Measurements from ENCODE around the gene LIFR.

The LIFR gene

GRCh38 chr5:38583500-38583899 lies 27.1 kb upstream of the LIFR start:
- no peak overlapping the region for H3K4me3 ChIP-seq (ENCODE audit: low read depth, low read length)
- no peak for TF ChIP-seq CTCF (IDR thresholded peaks at IDR 0.05; ENCODE audit: insufficient read depth, low read length, missing control alignments)
- POLR2A ChIA-PET, result no interaction called here
- no peak for DNase-seq (ENCODE audit: low read depth, low spot score)
- CTCF ChIA-PET, result interaction anchor here (1.1 to 1.3 kb wide), 2 partner anchors 11 to 138 kb away, joined by 3 read pairs; no protein-coding TSS in a partner anchor

DNA sequence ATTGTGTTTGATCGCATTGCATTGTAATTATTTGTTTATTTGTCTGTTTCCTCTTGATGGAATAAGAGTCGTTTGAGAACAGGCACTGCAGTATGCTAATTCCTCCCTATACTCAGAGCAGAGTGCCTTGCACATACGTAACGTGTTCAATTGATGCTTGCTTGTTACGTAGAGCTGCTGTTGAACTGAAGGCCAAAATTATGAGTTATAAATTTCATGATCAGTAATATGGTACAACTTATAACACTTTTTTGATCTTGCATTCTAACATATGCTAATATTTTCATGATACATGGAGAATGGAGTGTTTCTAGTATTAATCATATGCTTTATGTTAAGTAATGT lies 26.5 kb upstream of the LIFR start:
- no peak for DNase-seq (ENCODE audit: low read depth, low spot score)
- TF ChIP-seq CTCF (IDR thresholded peaks at IDR 0.05; ENCODE audit: insufficient read depth, low read length, missing control alignments), result no peak
- CTCF ChIA-PET, result interaction anchor here (1.1 to 1.3 kb wide), 2 partner anchors 10 to 137 kb away, joined by 3 read pairs; no protein-coding TSS in a partner anchor
- no peak overlapping the region for H3K4me3 ChIP-seq (ENCODE audit: low read depth, low read length)
- POLR2A ChIA-PET, result no interaction called here

GRCh38 chr5:38582293-38582974 lies 26.0 kb upstream of the LIFR start:
- no peak for DNase-seq (ENCODE audit: low read depth, low spot score)
- ChIA-PET POLR2A (no interaction called here), CTCF (interaction anchor here (1.1 to 1.3 kb wide), 2 partner anchors 10 to 137 kb away, joined by 3 read pairs; no protein-coding TSS in a partner anchor)

GRCh38 chr5:38581597-38581996 lies 25.2 kb upstream of the LIFR start:
- CTCF ChIA-PET, result interaction anchor here (0.9 kb wide), 1 partner anchor 227 kb away, joined by 4 read pairs; no protein-coding TSS in a partner anchor
- TF ChIP-seq CTCF (IDR thresholded peaks at IDR 0.05; ENCODE audit: insufficient read depth, low read length, missing control alignments), result no peak
- no peak for DNase-seq (ENCODE audit: low read depth, low spot score)
- POLR2A ChIA-PET, result no interaction called here
- H3K4me3 ChIP-seq (ENCODE audit: low read depth, low read length), result no peak overlapping the region

More at GRCh38 chr5:38582293-38582974, 26.0 kb upstream of the LIFR start:
- no peak for TF ChIP-seq CTCF (IDR thresholded peaks at IDR 0.05; ENCODE audit: insufficient read depth, low read length, missing control alignments)
- H3K4me3 ChIP-seq (ENCODE audit: low read depth, low read length), result no peak overlapping the region

DNA sequence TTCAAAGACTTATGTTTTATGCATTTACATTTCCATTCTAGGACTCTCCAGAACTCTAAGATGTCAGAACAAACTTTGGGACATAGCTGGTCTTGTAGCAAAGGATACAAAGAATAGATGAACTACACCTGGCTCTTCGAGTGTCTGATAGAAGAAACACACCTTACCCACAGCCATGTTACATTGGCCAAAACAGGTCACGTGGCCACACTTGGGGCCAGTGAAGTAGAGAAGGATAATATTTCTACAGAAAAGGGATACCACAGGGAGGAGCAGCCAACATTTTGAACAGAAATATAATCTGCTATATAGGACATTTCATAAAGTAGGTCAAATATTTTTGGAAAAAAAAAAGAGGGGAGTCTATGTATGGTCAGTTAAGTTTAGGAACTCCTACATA lies 22.7 kb upstream of the LIFR start:
- TF ChIP-seq CTCF (IDR thresholded peaks at IDR 0.05; ENCODE audit: insufficient read depth, low read length, missing control alignments), result no peak
- POLR2A ChIA-PET, result interaction anchor here (1.0 kb wide), 1 partner anchor 20 kb away, joined by 3 read pairs; no protein-coding TSS in a partner anchor
- CTCF ChIA-PET, result interaction anchor here (1.4 kb wide), 1 partner anchor 13 kb away, joined by 4 read pairs; no protein-coding TSS in a partner anchor
- no peak overlapping the region for H3K4me3 ChIP-seq (ENCODE audit: low read depth, low read length)
- no peak for DNase-seq (ENCODE audit: low read depth, low spot score)

GRCh38 chr5:38576961-38577684 lies 20.7 kb upstream of the LIFR start:
- TF ChIP-seq CTCF (IDR thresholded peaks at IDR 0.05; ENCODE audit: insufficient read depth, low read length, missing control alignments), result no peak
- POLR2A ChIA-PET, result no interaction called here
- no peak overlapping the region for H3K4me3 ChIP-seq (ENCODE audit: low read depth, low read length)
- CTCF ChIA-PET, result interaction anchor here (1.2 to 1.3 kb wide), 2 partner anchors 10 to 135 kb away, joined by 4 read pairs; no protein-coding TSS in a partner anchor
- no peak for DNase-seq (ENCODE audit: low read depth, low spot score)
